SK-N-SH treated with all-trans-retinoic acid at 6 μM for 48 hours (cell line): ENCODE results near the gene WDR83.

Experiments used
- ATAC-seq: fragments of 200-7000 bp; cut with Tn5 transposase; 3 replicates; pipeline ENCODE4 v1.9.1; 2020; ENCODE audit warnings: mild to moderate bottlenecking, moderate library complexity
- ARNTL ChIP-seq: fragments of 450-650 bp; formaldehyde crosslinking; IDR thresholded peaks from 2 replicates; pipeline ENCODE4 v1.5.0; 2020; ENCODE audit warnings: low read depth, mild to moderate bottlenecking, moderate library complexity, borderline replicate concordance
- BACH2 ChIP-seq: fragments of 250-450 bp; sonication (Bioruptor Pico); IDR thresholded peaks from 2 replicates; pipeline ENCODE4 v1.9.0; 2021; ENCODE audit warnings: mild to moderate bottlenecking, borderline replicate concordance
- CSDC2 ChIP-seq: fragments of 250-450 bp; sonication (Bioruptor Pico); IDR thresholded peaks from 2 replicates; pipeline ENCODE4 v1.5.0; 2020; ENCODE audit warnings: mild to moderate bottlenecking, moderate library complexity
- ESRRG ChIP-seq: fragments of 250-450 bp; sonication (Bioruptor Pico); IDR thresholded peaks from 2 replicates; pipeline ENCODE4 v1.6.1; 2021; ENCODE audit warnings: mild to moderate bottlenecking
- GLIS3 ChIP-seq: fragments of 250-450 bp; sonication (Bioruptor Pico); IDR thresholded peaks from 2 replicates; pipeline ENCODE4 v1.5.0; 2020; ENCODE audit warnings: mild to moderate bottlenecking, moderate library complexity
- ISL1 ChIP-seq: fragments of 250-450 bp; sonication (Bioruptor Pico); IDR thresholded peaks from 2 replicates; pipeline ENCODE4 v2.1.2; 2022; ENCODE audit warnings: mild to moderate bottlenecking, moderate library complexity
- OSR1 ChIP-seq: fragments of 250-450 bp; sonication (Bioruptor Pico); IDR thresholded peaks from 2 replicates; pipeline ENCODE4 v1.8.0; 2022; ENCODE audit warnings: moderate library complexity, mild to moderate bottlenecking, inconsistent platforms
- PPARA ChIP-seq: fragments of 250-450 bp; sonication (Bioruptor Pico); IDR thresholded peaks from 2 replicates; pipeline ENCODE4 v1.5.0; 2020; ENCODE audit warnings: mild to moderate bottlenecking, borderline replicate concordance
- RARB ChIP-seq: fragments of 250-450 bp; sonication (Bioruptor Pico); IDR thresholded peaks from 2 replicates; pipeline ENCODE4 v1.8.0; 2021; ENCODE audit warnings: mild to moderate bottlenecking, moderate library complexity
- SNAI2 ChIP-seq: fragments of 250-450 bp; sonication (Bioruptor Pico); IDR thresholded peaks from 2 replicates; pipeline ENCODE4 v1.5.0; 2020; ENCODE audit warnings: mild to moderate bottlenecking, moderate library complexity
- TCF4 ChIP-seq: fragments of 250-450 bp; sonication (Bioruptor Pico); IDR thresholded peaks from 2 replicates; pipeline ENCODE4 v1.8.0; 2021; ENCODE audit warnings: mild to moderate bottlenecking, moderate library complexity, borderline replicate concordance
- TOX ChIP-seq: fragments of 250-450 bp; sonication (Bioruptor Pico); IDR thresholded peaks from 2 replicates; pipeline ENCODE4 v1.8.0; 2021; ENCODE audit warnings: mild to moderate bottlenecking, moderate library complexity, borderline replicate concordance
- ZC3H10 ChIP-seq: fragments of 250-450 bp; sonication (Bioruptor Pico); IDR thresholded peaks from 2 replicates; pipeline ENCODE4 v1.5.1; 2021; ENCODE audit warnings: mild to moderate bottlenecking, moderate library complexity
- ZFP3 ChIP-seq: fragments of 250-450 bp; sonication (Bioruptor Pico); IDR thresholded peaks from 2 replicates; pipeline ENCODE4 v1.5.0; 2020; ENCODE audit warnings: mild to moderate bottlenecking, moderate library complexity
- ZFP30 ChIP-seq: fragments of 450-650 bp; formaldehyde crosslinking; IDR thresholded peaks from 2 replicates; pipeline ENCODE4 v1.5.0; 2022; ENCODE audit warnings: mild to moderate bottlenecking, moderate library complexity
- ZNF70 ChIP-seq: fragments of 450-650 bp; formaldehyde crosslinking; IDR thresholded peaks from 2 replicates; pipeline ENCODE4 v1.5.0; 2020; ENCODE audit warnings: mild to moderate bottlenecking, moderate library complexity
- ZNF8 ChIP-seq: fragments of 450-650 bp; formaldehyde crosslinking; IDR thresholded peaks from 2 replicates; pipeline ENCODE4 v1.5.0; 2020; ENCODE audit warnings: mild to moderate bottlenecking, moderate library complexity
- TF ChIP-seq, protein P1 (sequence below): fragments of 250-450 bp; sonication (Bioruptor Pico); IDR thresholded peaks from 2 replicates; pipeline ENCODE4 v1.8.0; 2020; ENCODE audit warnings: mild to moderate bottlenecking, moderate library complexity, borderline replicate concordance
- TF ChIP-seq, protein P2 (sequence below): fragments of 250-450 bp; sonication (Bioruptor Pico); IDR thresholded peaks from 2 replicates; pipeline ENCODE4 v1.8.0; 2021; ENCODE audit warnings: low read depth, mild to moderate bottlenecking, moderate library complexity, borderline replicate concordance
- TF ChIP-seq, protein P3 (sequence below): fragments of 250-450 bp; sonication (Bioruptor Pico); IDR thresholded peaks from 2 replicates; pipeline ENCODE4 v1.5.1; 2021; ENCODE audit warnings: mild to moderate bottlenecking, moderate library complexity
- TF ChIP-seq, protein P4 (sequence below): fragments of 250-450 bp; sonication (Bioruptor Pico); IDR thresholded peaks from 2 replicates; pipeline ENCODE4 v1.5.0; 2020; ENCODE audit warnings: mild to moderate bottlenecking, moderate library complexity
- TF ChIP-seq, protein P5 (sequence below): fragments of 250-450 bp; sonication (Bioruptor Pico); IDR thresholded peaks from 2 replicates; pipeline ENCODE4 v1.5.1; 2020; ENCODE audit warnings: low read depth, mild to moderate bottlenecking, moderate library complexity

The WDR83 gene

DNA sequence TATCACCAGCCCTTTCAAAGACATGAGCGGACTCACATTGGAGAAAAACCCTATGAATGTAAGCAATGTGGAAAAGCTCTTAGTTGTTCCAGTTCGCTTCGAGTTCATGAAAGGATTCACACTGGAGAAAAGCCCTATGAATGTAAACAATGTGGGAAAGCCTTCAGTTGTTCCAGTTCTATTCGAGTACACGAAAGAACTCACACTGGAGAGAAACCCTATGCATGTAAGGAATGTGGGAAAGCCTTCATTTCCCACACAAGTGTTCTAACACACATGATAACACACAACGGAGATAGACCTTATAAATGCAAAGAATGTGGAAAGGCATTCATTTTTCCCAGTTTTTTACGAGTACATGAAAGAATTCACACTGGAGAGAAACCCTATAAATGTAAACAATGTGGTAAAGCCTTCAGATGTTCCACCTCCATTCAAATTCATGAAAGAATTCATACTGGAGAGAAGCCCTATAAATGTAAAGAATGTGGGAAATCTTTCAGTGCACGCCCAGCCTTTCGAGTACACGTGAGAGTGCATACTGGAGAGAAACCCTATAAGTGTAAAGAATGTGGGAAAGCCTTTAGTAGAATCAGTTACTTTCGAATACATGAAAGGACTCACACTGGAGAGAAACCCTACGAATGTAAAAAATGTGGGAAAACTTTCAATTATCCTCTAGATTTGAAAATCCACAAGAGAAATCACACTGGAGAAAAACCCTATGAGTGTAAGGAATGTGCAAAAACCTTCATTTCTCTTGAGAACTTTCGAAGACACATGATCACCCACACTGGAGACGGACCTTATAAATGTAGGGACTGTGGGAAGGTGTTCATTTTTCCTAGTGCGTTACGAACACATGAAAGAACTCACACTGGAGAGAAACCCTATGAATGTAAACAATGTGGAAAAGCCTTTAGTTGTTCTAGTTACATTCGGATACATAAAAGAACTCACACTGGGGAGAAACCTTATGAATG is 38.3 kb upstream of the WDR83 start:
- no peak for ATAC-seq
- TF ChIP-seq, protein P1, sequence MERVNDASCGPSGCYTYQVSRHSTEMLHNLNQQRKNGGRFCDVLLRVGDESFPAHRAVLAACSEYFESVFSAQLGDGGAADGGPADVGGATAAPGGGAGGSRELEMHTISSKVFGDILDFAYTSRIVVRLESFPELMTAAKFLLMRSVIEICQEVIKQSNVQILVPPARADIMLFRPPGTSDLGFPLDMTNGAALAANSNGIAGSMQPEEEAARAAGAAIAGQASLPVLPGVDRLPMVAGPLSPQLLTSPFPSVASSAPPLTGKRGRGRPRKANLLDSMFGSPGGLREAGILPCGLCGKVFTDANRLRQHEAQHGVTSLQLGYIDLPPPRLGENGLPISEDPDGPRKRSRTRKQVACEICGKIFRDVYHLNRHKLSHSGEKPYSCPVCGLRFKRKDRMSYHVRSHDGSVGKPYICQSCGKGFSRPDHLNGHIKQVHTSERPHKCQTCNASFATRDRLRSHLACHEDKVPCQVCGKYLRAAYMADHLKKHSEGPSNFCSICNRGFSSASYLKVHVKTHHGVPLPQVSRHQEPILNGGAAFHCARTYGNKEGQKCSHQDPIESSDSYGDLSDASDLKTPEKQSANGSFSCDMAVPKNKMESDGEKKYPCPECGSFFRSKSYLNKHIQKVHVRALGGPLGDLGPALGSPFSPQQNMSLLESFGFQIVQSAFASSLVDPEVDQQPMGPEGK: no peak
- TF ChIP-seq, protein P2, sequence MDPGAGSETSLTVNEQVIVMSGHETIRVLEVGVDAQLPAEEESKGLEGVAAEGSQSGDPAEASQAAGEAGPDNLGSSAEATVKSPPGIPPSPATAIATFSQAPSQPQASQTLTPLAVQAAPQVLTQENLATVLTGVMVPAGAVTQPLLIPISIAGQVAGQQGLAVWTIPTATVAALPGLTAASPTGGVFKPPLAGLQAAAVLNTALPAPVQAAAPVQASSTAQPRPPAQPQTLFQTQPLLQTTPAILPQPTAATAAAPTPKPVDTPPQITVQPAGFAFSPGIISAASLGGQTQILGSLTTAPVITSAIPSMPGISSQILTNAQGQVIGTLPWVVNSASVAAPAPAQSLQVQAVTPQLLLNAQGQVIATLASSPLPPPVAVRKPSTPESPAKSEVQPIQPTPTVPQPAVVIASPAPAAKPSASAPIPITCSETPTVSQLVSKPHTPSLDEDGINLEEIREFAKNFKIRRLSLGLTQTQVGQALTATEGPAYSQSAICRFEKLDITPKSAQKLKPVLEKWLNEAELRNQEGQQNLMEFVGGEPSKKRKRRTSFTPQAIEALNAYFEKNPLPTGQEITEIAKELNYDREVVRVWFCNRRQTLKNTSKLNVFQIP (CRISPR knock-in tag): no peak
- TF ChIP-seq ISL1 (CRISPR knock-in tag) (no peak), ESRRG (CRISPR knock-in tag) (no peak), ZNF8 (CRISPR knock-in tag) (no peak), ZNF70 (CRISPR knock-in tag) (no peak), ZFP30 (no peak), GLIS3 (no peak), RARB (CRISPR knock-in tag) (no peak), OSR1 (CRISPR knock-in tag) (no peak), TCF4 (no peak), ZC3H10 (no peak), CSDC2 (CRISPR knock-in tag) (no peak), ARNTL (CRISPR knock-in tag) (no peak), ZFP3 (CRISPR knock-in tag) (no peak), BACH2 (no peak), SNAI2 (CRISPR knock-in tag) (no peak)
- TF ChIP-seq, protein P3, sequence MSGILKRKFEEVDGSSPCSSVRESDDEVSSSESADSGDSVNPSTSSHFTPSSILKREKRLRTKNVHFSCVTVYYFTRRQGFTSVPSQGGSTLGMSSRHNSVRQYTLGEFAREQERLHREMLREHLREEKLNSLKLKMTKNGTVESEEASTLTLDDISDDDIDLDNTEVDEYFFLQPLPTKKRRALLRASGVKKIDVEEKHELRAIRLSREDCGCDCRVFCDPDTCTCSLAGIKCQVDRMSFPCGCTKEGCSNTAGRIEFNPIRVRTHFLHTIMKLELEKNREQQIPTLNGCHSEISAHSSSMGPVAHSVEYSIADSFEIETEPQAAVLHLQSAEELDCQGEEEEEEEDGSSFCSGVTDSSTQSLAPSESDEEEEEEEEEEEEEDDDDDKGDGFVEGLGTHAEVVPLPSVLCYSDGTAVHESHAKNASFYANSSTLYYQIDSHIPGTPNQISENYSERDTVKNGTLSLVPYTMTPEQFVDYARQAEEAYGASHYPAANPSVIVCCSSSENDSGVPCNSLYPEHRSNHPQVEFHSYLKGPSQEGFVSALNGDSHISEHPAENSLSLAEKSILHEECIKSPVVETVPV: no peak
- TF ChIP-seq, protein P4, sequence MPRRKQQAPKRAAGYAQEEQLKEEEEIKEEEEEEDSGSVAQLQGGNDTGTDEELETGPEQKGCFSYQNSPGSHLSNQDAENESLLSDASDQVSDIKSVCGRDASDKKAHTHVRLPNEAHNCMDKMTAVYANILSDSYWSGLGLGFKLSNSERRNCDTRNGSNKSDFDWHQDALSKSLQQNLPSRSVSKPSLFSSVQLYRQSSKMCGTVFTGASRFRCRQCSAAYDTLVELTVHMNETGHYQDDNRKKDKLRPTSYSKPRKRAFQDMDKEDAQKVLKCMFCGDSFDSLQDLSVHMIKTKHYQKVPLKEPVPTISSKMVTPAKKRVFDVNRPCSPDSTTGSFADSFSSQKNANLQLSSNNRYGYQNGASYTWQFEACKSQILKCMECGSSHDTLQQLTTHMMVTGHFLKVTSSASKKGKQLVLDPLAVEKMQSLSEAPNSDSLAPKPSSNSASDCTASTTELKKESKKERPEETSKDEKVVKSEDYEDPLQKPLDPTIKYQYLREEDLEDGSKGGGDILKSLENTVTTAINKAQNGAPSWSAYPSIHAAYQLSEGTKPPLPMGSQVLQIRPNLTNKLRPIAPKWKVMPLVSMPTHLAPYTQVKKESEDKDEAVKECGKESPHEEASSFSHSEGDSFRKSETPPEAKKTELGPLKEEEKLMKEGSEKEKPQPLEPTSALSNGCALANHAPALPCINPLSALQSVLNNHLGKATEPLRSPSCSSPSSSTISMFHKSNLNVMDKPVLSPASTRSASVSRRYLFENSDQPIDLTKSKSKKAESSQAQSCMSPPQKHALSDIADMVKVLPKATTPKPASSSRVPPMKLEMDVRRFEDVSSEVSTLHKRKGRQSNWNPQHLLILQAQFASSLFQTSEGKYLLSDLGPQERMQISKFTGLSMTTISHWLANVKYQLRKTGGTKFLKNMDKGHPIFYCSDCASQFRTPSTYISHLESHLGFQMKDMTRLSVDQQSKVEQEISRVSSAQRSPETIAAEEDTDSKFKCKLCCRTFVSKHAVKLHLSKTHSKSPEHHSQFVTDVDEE (CRISPR knock-in tag): no peak

DNA sequence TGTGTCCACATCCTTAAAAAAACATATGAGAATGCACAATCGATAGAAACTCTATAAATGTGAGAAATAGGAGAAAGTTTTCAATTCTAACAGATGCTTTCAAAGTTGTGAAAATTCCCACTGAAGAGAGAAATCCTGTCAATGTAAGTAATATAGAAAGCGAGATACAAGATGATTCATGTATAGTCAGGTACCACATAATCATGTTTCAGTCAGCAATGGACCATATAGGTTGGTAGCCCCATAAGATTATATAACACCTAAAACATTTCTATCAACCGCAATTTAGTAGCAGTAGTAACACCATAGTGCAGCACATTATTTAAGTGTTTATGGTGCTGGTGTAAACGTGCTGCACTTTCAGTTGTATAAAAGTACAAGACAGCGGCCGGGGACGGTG is 37.4 kb upstream of the WDR83 start:
- no peak for ATAC-seq
- TF ChIP-seq TOX (CRISPR knock-in tag) (no peak), PPARA (no peak), ISL1 (CRISPR knock-in tag) (no peak), BACH2 (no peak), TCF4 (no peak), ESRRG (CRISPR knock-in tag) (no peak), ZNF8 (CRISPR knock-in tag) (no peak), SNAI2 (CRISPR knock-in tag) (no peak), ARNTL (CRISPR knock-in tag) (no peak), GLIS3 (no peak), ZFP30 (no peak), OSR1 (CRISPR knock-in tag) (no peak)
- TF ChIP-seq, protein P5, sequence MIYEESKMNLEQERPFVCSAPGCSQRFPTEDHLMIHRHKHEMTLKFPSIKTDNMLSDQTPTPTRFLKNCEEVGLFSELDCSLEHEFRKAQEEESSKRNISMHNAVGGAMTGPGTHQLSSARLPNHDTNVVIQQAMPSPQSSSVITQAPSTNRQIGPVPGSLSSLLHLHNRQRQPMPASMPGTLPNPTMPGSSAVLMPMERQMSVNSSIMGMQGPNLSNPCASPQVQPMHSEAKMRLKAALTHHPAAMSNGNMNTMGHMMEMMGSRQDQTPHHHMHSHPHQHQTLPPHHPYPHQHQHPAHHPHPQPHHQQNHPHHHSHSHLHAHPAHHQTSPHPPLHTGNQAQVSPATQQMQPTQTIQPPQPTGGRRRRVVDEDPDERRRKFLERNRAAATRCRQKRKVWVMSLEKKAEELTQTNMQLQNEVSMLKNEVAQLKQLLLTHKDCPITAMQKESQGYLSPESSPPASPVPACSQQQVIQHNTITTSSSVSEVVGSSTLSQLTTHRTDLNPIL: no peak
- TF ChIP-seq, protein P4 (CRISPR knock-in tag): no peak
- TF ChIP-seq, protein P3: no peak
- TF ChIP-seq, protein P1: no peak
